ENCODE measurements around the gene EFTUD2. TPM values are rescaled to one million over a fixed set of nuclear protein-coding genes. Genes with fewer than 3 reads are reported as not detected.

The EFTUD2 gene
- total and polyA plus RNA-seq, 9 of the 15 experiments (the other 6 are each of a cell fraction or from before 2014, with no cell fraction given) = 65.8 to 362 (median 218) TPM

GRCh38 chr17:44820631-44821212 is 78.5 kb downstream of the EFTUD2 start (continued):
- TF ChIP-seq TAF15 (IDR thresholded peaks at IDR 0.05; ENCODE audit: low read depth, low read length) (no peak), SRF (CRISPR knock-in tag; IDR thresholded peaks at IDR 0.05) (no peak), TAL1 (IDR thresholded peaks at IDR 0.05) (no peak), ZNF212 (CRISPR knock-in tag; IDR thresholded peaks at IDR 0.05) (no peak), ZKSCAN3 (CRISPR knock-in tag; IDR thresholded peaks at IDR 0.05) (no peak), ZNF197 (CRISPR knock-in tag; IDR thresholded peaks at IDR 0.05; ENCODE audit: low read depth) (no peak), NFXL1 (CRISPR knock-in tag; IDR thresholded peaks at IDR 0.05) (no peak), XRCC3 (IDR thresholded peaks at IDR 0.05) (no peak), CBX2 (IDR thresholded peaks at IDR 0.05; ENCODE audit: insufficient read depth, low read length, poor library complexity, severe bottlenecking) (peak; percentile 64), ZNF354B (CRISPR knock-in tag; IDR thresholded peaks at IDR 0.05) (no peak), CBX1 (IDR thresholded peaks at IDR 0.05; ENCODE audit: low read depth) (no peak), FOSL1 (tag; conservative IDR thresholded peaks at IDR 0.05) (peak; percentile 37; the same call in 1 of the 2 replicates), ELF2 (CRISPR knock-in tag; IDR thresholded peaks at IDR 0.05) (no peak), FIP1L1 (IDR thresholded peaks at IDR 0.05; ENCODE audit: low read depth, low read length, poor library complexity, severe bottlenecking) (no peak), XRCC5 (IDR thresholded peaks at IDR 0.05; ENCODE audit: low read depth, low read length) (no peak)
- TF ChIP-seq, protein P1, sequence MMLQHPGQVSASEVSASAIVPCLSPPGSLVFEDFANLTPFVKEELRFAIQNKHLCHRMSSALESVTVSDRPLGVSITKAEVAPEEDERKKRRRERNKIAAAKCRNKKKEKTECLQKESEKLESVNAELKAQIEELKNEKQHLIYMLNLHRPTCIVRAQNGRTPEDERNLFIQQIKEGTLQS (IDR thresholded peaks at IDR 0.05) = 0 out of 2 replicates have a peak, but pooled peaks have one; percentile 12
- TF ChIP-seq, protein P1 (CRISPR knock-in tag; conservative IDR thresholded peaks at IDR 0.05) = no peak
- TF ChIP-seq, protein P2, sequence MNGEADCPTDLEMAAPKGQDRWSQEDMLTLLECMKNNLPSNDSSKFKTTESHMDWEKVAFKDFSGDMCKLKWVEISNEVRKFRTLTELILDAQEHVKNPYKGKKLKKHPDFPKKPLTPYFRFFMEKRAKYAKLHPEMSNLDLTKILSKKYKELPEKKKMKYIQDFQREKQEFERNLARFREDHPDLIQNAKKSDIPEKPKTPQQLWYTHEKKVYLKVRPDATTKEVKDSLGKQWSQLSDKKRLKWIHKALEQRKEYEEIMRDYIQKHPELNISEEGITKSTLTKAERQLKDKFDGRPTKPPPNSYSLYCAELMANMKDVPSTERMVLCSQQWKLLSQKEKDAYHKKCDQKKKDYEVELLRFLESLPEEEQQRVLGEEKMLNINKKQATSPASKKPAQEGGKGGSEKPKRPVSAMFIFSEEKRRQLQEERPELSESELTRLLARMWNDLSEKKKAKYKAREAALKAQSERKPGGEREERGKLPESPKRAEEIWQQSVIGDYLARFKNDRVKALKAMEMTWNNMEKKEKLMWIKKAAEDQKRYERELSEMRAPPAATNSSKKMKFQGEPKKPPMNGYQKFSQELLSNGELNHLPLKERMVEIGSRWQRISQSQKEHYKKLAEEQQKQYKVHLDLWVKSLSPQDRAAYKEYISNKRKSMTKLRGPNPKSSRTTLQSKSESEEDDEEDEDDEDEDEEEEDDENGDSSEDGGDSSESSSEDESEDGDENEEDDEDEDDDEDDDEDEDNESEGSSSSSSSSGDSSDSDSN (IDR thresholded peaks at IDR 0.05; ENCODE audit: borderline replicate concordance in 1 of 2, low read depth in 2 of 2, low read length in 2 of 2) = no peak
- TF ChIP-seq, protein P3, sequence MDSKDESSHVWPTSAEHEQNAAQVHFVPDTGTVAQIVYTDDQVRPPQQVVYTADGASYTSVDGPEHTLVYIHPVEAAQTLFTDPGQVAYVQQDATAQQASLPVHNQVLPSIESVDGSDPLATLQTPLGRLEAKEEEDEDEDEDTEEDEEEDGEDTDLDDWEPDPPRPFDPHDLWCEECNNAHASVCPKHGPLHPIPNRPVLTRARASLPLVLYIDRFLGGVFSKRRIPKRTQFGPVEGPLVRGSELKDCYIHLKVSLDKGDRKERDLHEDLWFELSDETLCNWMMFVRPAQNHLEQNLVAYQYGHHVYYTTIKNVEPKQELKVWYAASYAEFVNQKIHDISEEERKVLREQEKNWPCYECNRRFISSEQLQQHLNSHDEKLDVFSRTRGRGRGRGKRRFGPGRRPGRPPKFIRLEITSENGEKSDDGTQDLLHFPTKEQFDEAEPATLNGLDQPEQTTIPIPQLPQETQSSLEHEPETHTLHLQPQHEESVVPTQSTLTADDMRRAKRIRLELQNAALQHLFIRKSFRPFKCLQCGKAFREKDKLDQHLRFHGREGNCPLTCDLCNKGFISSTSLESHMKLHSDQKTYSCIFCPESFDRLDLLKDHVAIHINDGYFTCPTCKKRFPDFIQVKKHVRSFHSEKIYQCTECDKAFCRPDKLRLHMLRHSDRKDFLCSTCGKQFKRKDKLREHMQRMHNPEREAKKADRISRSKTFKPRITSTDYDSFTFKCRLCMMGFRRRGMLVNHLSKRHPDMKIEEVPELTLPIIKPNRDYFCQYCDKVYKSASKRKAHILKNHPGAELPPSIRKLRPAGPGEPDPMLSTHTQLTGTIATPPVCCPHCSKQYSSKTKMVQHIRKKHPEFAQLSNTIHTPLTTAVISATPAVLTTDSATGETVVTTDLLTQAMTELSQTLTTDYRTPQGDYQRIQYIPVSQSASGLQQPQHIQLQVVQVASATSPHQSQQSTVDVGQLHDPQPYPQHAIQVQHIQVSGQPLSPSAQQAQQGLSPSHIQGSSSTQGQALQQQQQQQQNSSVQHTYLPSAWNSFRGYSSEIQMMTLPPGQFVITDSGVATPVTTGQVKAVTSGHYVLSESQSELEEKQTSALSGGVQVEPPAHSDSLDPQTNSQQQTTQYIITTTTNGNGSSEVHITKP (IDR thresholded peaks at IDR 0.05; ENCODE audit: partially characterized antibody) = no peak
- TF ChIP-seq, protein P4, sequence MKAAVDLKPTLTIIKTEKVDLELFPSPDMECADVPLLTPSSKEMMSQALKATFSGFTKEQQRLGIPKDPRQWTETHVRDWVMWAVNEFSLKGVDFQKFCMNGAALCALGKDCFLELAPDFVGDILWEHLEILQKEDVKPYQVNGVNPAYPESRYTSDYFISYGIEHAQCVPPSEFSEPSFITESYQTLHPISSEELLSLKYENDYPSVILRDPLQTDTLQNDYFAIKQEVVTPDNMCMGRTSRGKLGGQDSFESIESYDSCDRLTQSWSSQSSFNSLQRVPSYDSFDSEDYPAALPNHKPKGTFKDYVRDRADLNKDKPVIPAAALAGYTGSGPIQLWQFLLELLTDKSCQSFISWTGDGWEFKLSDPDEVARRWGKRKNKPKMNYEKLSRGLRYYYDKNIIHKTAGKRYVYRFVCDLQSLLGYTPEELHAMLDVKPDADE (conservative IDR thresholded peaks at IDR 0.05; ENCODE audit: control insufficient read depth, low read depth, low read length) = no peak

All from K562 (cell line).